Activated naive CD4-positive, alpha-beta T cell (primary cell): ENCODE results near the gene MAP7.

Experiments
- DNase-seq, 4 experiments: peaks; one replicate each; lab custom pipeline; 2025; lab: John Stamatoyannopoulos, UW

The MAP7 gene

GRCh38 chr6:136294621-136295020, 255.6 kb downstream of the MAP7 start:
- no peak for DNase-seq
